ENCODE measurements around the gene SBK2. TPM values are rescaled to one million over a fixed set of nuclear protein-coding genes. Genes with fewer than 3 reads are reported as not detected.

The SBK2 gene
- total and polyA plus RNA-seq, 9 of the 15 experiments (the other 6 are each of a cell fraction or from before 2014, with no cell fraction given), result not detected

- TF ChIP-seq ZBTB2 (IDR thresholded peaks at IDR 0.05), result no peak
- TF ChIP-seq ARID3A (IDR thresholded peaks at IDR 0.05; ENCODE audit: borderline replicate concordance, low read depth, low read length), result no peak
- TF ChIP-seq MXD1 (CRISPR knock-in tag; IDR thresholded peaks at IDR 0.05; ENCODE audit: borderline replicate concordance, poor library complexity, severe bottlenecking), result no peak
- no peak for TF ChIP-seq ZBTB26 (CRISPR knock-in tag; IDR thresholded peaks at IDR 0.05)
- no peak for TF ChIP-seq IRF9 (tag; IDR thresholded peaks at IDR 0.05)
Observed at GRCh38 chr19:55580628-55581144, 43.8 kb upstream of the SBK2 start, which contains the start of gene ZNF579 (continued).
